KMS-11 (cell line): ENCODE data around the gene REXO1.
"Not testable (repeated sequence)": the region's sequence is repeated elsewhere in the genome, so short reads cannot be mapped to it uniquely, and the experiment has no call there.

Experiments
- H2AFZ ChIP-seq: fragments of 200-600 bp; sonication (generic); 2 replicates; pipeline ENCODE4 v1.6.1; 2016; ENCODE audit warnings: antibody characterized with exemption, mixed run types, low read depth
- H3K27ac ChIP-seq: fragments of 200-600 bp; sonication (generic); 2 replicates; pipeline ENCODE4 v1.6.1; 2016; ENCODE audit warnings: mild to moderate bottlenecking, mixed run types
- H3K27me3 ChIP-seq: fragments of 200-600 bp; sonication (generic); 2 replicates; pipeline ENCODE4 v1.6.1; 2017; ENCODE audit warnings: mild to moderate bottlenecking, low read depth, mixed run types, moderate library complexity; ENCODE audit not compliant: insufficient read depth
- H3K36me3 ChIP-seq: fragments of 200-600 bp; sonication (generic); 2 replicates; pipeline ENCODE4 v1.6.1; 2017; ENCODE audit warnings: mild to moderate bottlenecking, mixed run types; ENCODE audit not compliant: insufficient read depth
- H3K4me1 ChIP-seq: fragments of 200-600 bp; sonication (generic); 2 replicates; pipeline ENCODE4 v1.6.1; 2016; ENCODE audit warnings: mild to moderate bottlenecking, low read depth, mixed run types; ENCODE audit not compliant: poor library complexity, severe bottlenecking
- H3K4me2 ChIP-seq: fragments of 200-600 bp; sonication (generic); 2 replicates; pipeline ENCODE4 v1.7.0; 2016; ENCODE audit warnings: mild to moderate bottlenecking, mixed run types
- H3K4me3 ChIP-seq: fragments of 200-600 bp; sonication (generic); IDR thresholded peaks from 2 replicates; pipeline ENCODE4 v1.6.1; 2017; ENCODE audit warnings: low read depth, low read length, mixed read lengths; ENCODE audit not compliant: insufficient read depth
- H3K79me2 ChIP-seq: fragments of 200-600 bp; sonication (generic); 2 replicates; pipeline ENCODE4 v1.6.1; 2016; ENCODE audit warnings: low read depth, mixed run types; ENCODE audit not compliant: insufficient read depth
- H3K9ac ChIP-seq: fragments of 200-600 bp; sonication (generic); 2 replicates; pipeline ENCODE4 v1.6.1; 2016; ENCODE audit warnings: mild to moderate bottlenecking, mixed run types
- H4K20me1 ChIP-seq: fragments of 200-600 bp; sonication (generic); 2 replicates; pipeline ENCODE4 v1.6.1; 2016; ENCODE audit warnings: mild to moderate bottlenecking, mixed run types; ENCODE audit not compliant: insufficient read depth
- TF ChIP-seq, protein P1 (sequence below): fragments of 200-600 bp; sonication (generic); conservative IDR thresholded peaks from 2 replicates; pipeline ENCODE4 v1.6.1; 2017; ENCODE audit warnings: low read depth, mild to moderate bottlenecking, antibody characterized with exemption, low read length, moderate library complexity, mixed read lengths

The REXO1 gene

DNA sequence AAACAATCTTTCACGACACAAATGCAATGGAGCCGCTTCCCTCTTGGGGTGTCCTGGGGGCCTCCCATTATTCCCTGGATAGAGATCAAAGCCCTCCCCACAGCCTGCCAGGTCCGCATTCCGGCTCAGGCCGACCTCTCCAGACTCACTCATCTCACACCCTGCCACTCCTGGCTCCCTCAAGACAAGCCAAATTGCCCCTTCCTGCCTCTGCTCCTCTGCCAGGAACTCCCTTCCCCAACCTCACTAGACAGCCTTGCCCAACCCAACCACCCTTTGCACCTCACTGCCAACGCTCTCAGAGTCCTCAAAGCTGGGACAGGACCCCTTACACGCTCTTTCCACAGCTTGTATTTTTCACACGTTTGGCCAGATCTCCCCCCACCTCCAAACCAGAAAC is 35.5 kb upstream of the REXO1 start:
- Histone ChIP-seq H3K36me3 (no peaks in the 10 kb centered on the region), H3K4me1 (peaks cover 19% of the 10 kb centered on the region), H3K79me2 (peaks cover 20% of the 10 kb centered on the region; the same call in 1 of the 2 replicates), H3K27ac (no peak overlapping the region), H3K27me3 (no peaks in the 10 kb centered on the region), H3K9ac (no peak overlapping the region), H3K4me3 (no peak overlapping the region), H3K4me2 (peak overlapping the region; percentile 85), H4K20me1 (no peaks in the 10 kb centered on the region), H2AFZ (no peak overlapping the region)
- TF ChIP-seq, protein P1, sequence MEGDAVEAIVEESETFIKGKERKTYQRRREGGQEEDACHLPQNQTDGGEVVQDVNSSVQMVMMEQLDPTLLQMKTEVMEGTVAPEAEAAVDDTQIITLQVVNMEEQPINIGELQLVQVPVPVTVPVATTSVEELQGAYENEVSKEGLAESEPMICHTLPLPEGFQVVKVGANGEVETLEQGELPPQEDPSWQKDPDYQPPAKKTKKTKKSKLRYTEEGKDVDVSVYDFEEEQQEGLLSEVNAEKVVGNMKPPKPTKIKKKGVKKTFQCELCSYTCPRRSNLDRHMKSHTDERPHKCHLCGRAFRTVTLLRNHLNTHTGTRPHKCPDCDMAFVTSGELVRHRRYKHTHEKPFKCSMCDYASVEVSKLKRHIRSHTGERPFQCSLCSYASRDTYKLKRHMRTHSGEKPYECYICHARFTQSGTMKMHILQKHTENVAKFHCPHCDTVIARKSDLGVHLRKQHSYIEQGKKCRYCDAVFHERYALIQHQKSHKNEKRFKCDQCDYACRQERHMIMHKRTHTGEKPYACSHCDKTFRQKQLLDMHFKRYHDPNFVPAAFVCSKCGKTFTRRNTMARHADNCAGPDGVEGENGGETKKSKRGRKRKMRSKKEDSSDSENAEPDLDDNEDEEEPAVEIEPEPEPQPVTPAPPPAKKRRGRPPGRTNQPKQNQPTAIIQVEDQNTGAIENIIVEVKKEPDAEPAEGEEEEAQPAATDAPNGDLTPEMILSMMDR: no peak

DNA sequence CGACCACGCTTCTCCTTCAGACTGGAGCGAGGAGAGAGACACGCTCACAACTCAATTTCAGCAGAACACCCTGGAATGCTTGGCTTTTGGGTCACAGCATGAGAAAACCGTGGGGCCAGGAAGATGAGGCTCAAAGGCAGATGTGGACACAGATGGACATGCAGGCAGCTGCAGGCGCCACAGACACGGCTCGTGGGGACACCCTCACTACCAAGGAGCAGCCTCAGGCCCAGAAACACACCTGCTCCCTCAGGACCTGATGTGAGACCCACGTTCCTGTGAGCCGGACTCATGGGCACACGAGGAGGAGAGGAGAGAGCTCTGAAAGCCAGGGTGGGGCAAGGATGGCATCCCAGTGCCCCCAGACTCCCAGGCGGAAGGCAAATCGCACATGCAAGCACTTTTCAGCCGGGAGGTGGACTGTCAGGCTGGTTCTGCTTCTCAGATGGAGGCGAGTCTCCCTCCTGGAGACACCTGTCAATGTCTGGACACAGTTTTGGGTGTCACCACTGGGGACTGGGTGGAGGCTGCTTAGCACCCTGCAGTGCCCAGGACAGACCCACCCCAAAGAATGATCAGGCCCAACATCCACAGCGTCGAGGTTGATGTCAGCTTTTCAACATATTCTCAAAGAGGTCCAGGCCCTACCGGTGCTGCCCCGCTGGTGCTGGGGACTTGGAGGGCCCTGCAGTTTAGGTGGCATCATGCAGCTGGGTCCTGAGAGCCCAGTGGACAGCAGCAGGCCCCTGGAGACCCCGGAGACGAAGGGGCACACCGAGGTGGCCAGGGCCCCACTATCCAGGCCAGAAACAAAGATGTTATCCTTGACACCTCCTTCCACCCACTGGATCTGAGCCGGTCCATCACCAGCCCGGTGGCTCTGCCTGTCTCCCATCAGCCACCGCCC is 34.8 kb upstream of the REXO1 start:
- no peaks in the 10 kb centered on the region for H3K27me3 ChIP-seq
- H2AFZ ChIP-seq: no peak overlapping the region
- no peaks in the 10 kb centered on the region for H4K20me1 ChIP-seq
- H3K4me2 ChIP-seq: peak overlapping the region; percentile 85; the same call in 1 of the 2 replicates
- H3K79me2 ChIP-seq: peaks cover 20% of the 10 kb centered on the region; the same call in 1 of the 2 replicates
- no peak overlapping the region for H3K4me3 ChIP-seq
- TF ChIP-seq, protein P1: no peak
- H3K4me1 ChIP-seq: peaks cover 19% of the 10 kb centered on the region
- no peak overlapping the region for H3K27ac ChIP-seq
- no peak overlapping the region for H3K9ac ChIP-seq
- H3K36me3 ChIP-seq: no peaks in the 10 kb centered on the region

DNA sequence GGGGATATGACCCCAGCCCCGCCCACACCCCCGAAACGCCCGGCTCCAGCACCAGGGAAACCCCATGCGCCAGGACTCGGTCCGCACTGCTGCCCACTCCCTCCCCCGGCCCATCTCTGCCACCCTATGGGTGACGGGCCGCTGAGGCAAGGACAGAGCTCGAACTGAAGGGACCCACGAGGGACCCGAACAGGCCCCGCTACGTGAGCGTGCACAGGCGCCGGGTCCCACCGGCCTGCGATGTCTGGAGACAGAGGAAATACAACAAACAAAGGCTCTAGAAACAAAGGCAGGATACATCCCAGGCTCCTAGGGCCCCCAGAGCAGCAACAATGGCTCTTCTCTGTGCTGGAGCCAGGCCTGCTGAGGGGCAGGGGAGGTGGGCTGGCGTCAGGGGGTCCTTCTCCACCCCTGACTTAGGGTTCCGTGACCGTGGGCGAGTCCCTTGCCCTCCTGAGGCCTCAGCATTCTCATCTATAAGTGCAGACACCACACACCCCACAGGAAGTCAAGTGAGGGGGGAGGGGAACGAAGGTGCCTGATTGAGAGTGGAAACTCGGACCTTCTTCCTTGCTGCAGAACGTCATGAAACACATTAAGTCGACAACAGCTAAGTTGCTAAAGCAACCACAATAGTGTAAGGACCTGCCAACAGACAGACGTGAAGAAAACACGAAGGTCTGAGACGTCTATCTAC is 34.0 kb upstream of the REXO1 start:
- Histone ChIP-seq H3K27me3 (no peaks in the 10 kb centered on the region), H2AFZ (no peak overlapping the region), H4K20me1 (no peaks in the 10 kb centered on the region), H3K36me3 (no peaks in the 10 kb centered on the region), H3K27ac (no peak overlapping the region), H3K4me1 (peaks cover 19% of the 10 kb centered on the region), H3K9ac (no peak overlapping the region), H3K4me3 (no peak overlapping the region), H3K4me2 (no peak overlapping the region), H3K79me2 (peaks cover 20% of the 10 kb centered on the region; the same call in 1 of the 2 replicates)
- TF ChIP-seq, protein P1: no peak

DNA sequence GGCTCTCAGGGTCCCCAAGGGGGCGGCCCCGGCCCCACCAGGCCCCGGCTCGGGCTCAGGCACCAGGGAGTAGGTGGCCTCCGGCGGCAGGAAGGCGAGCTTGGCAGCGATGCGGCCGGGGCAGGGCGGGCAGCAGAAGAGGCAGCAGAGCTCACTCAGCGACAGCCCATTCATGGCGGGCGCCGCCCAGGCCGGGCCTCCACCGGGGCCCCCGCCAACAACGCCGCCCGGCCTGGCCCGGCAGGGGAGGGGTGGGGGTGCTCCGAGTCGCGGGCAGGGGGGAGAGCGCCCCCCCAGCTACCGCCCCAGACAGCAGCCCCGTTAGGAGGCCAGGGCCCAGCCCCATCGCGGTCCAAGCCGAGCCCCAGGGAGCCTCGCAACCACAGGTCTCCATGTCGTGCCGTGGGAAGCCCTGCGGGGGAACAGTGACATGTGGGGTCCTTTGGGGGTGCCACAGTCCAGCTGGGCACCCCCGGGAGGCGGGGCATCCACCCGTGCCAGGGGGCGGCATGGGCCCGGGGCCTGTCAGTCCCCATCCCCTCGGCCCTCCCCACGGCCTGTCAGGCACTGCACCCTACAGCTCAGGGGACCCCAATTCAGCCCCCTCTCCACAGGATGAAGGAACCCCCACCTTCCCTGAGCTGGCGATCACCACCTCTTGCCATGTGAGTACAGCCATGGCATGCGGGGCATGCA is 33.3 kb upstream of the REXO1 start:
- not testable (repeated sequence) for H3K27ac ChIP-seq, H3K36me3 ChIP-seq, H3K9ac ChIP-seq, H3K4me3 ChIP-seq, H3K4me2 ChIP-seq, H4K20me1 ChIP-seq, H3K27me3 ChIP-seq, H2AFZ ChIP-seq
- Histone ChIP-seq H3K79me2 (peaks cover 20% of the 10 kb centered on the region; the same call in 1 of the 2 replicates), H3K4me1 (peaks cover 20% of the 10 kb centered on the region)
